ENCODE results near the gene ZNF519. TPM values are rescaled to one million over a fixed set of nuclear protein-coding genes. Genes with fewer than 3 reads are reported as not detected.

ZNF519 gene
- total and polyA plus RNA-seq, 2 donors (not counting 1 experiment from before 2014, with no cell fraction given) = 5.4 to 19.5 TPM

- no peak for TF ChIP-seq EZH2 (IDR thresholded peaks at IDR 0.05; ENCODE audit: borderline replicate concordance, insufficient read depth, low read depth, low read length, poor library complexity, severe bottlenecking)
- TF ChIP-seq, protein P1, sequence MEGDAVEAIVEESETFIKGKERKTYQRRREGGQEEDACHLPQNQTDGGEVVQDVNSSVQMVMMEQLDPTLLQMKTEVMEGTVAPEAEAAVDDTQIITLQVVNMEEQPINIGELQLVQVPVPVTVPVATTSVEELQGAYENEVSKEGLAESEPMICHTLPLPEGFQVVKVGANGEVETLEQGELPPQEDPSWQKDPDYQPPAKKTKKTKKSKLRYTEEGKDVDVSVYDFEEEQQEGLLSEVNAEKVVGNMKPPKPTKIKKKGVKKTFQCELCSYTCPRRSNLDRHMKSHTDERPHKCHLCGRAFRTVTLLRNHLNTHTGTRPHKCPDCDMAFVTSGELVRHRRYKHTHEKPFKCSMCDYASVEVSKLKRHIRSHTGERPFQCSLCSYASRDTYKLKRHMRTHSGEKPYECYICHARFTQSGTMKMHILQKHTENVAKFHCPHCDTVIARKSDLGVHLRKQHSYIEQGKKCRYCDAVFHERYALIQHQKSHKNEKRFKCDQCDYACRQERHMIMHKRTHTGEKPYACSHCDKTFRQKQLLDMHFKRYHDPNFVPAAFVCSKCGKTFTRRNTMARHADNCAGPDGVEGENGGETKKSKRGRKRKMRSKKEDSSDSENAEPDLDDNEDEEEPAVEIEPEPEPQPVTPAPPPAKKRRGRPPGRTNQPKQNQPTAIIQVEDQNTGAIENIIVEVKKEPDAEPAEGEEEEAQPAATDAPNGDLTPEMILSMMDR (IDR thresholded peaks at IDR 0.05) = no peak
- H3K79me2 ChIP-seq (ENCODE audit: control insufficient read depth, insufficient read depth, low read length) = no peaks in the 10 kb centered on the region
- H3K36me3 ChIP-seq (replicated peaks in 1 of 2; ENCODE audit: control extremely low read depth in 1 of 2, control insufficient read depth in 1 of 2, extremely low read depth in 1 of 2, insufficient read depth in 2 of 2, low read length in 1 of 2) = no peaks in the 10 kb centered on the region
- H3K27ac Mint-ChIP-seq = no peak overlapping the region
- no peaks in the 10 kb centered on the region for H3K9me3 ChIP-seq (ENCODE audit: control extremely low read depth in 1 of 3, control insufficient read depth in 2 of 3, insufficient read depth in 1 of 3, low read length in 2 of 3)
- intact Hi-C loops (cut with micrococcal nuclease) = loop anchor here (2.0 kb wide), 1 partner anchor 273 kb away; no protein-coding TSS in a partner anchor
- H3K4me3 ChIP-seq (ENCODE audit: control extremely low read depth in 1 of 5, extremely low read depth in 1 of 5, insufficient read depth in 1 of 5, low read depth in 2 of 5, low read length in 4 of 5) = no peak overlapping the region
- WGBS (ENCODE audit: insufficient coverage) = 96% methylated on average over 9 of the region's 9 CpGs
- DNase-seq (no peak), ATAC-seq (ENCODE audit: low read depth) (no peak)
- H3K4me3 Mint-ChIP-seq = no peak overlapping the region
- H3K27me3 Mint-ChIP-seq = no peaks in the 10 kb centered on the region
- no peak overlapping the region for H3K9ac ChIP-seq (ENCODE audit: low read length)
- ChIA-PET POLR2A (no interaction called here), CTCF (interaction anchor here (1.2 to 3.2 kb wide), 3 partner anchors 262 to 273 kb away, joined by 3 to 20 read pairs (median 12); partner anchors contain the start of gene MC5R)
- H3K27ac ChIP-seq (ENCODE audit: low read length in 2 of 2) = no peak overlapping the region
- no peaks in the 10 kb centered on the region for H3K9me3 Mint-ChIP-seq (ENCODE audit: insufficient read depth)
- H3K27me3 ChIP-seq (replicated peaks in 1 of 4; ENCODE audit: control extremely low read depth in 1 of 4, control insufficient read depth in 3 of 4, insufficient read depth in 4 of 4, low read length in 3 of 4) = no peaks in the 10 kb centered on the region
- no peak overlapping the region for H2AFZ ChIP-seq (ENCODE audit: insufficient read depth, low read depth, low read length, poor library complexity, severe bottlenecking)
- H3K4me1 Mint-ChIP-seq = no peaks in the 10 kb centered on the region
- H3K4me2 ChIP-seq (replicated peaks; ENCODE audit: low read depth, low read length, poor library complexity, severe bottlenecking) = no peak overlapping the region
- H4K20me1 ChIP-seq (ENCODE audit: control insufficient read depth, insufficient read depth, low read length, poor library complexity, severe bottlenecking) = no peaks in the 10 kb centered on the region
- no peaks in the 10 kb centered on the region for H3K4me1 ChIP-seq (ENCODE audit: control insufficient read depth in 2 of 2, insufficient read depth in 2 of 2, low read length in 2 of 2)
These were observed 46.3 kb downstream of the ZNF519 start for GRCh38 chr18:14085770-14086457.

DNA sequence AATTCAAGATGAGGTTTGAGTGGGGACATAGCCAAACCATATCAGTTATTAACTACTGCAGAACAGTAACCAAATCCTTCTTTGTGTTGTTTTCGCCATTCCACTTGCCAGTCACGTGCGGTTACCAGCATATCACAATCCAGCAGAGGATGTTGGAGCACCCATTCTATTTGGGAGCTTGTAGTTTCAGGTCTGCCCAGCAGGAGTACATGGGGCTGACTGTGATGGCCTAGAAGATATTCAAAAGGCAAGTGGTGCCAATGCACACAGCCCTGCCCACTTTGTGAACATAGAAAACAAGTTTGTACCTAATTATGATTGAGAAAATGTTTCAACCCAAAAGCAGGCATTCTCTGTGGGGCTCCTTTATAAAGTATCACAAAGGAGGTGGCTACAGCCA lies 57.0 kb downstream of the ZNF519 start:
- intact Hi-C loops (cut with micrococcal nuclease) = no loop called here
- no peak for TF ChIP-seq EZH2 (IDR thresholded peaks at IDR 0.05; ENCODE audit: borderline replicate concordance, insufficient read depth, low read depth, low read length, poor library complexity, severe bottlenecking)
- TF ChIP-seq, protein P1 (IDR thresholded peaks at IDR 0.05) = no peak
- H3K4me3 ChIP-seq (ENCODE audit: control extremely low read depth in 1 of 5, extremely low read depth in 1 of 5, insufficient read depth in 1 of 5, low read depth in 2 of 5, low read length in 4 of 5) = no peak overlapping the region
- H3K27ac ChIP-seq (ENCODE audit: low read length in 2 of 2) = no peak overlapping the region
- no peaks in the 10 kb centered on the region for H3K27me3 ChIP-seq (replicated peaks in 1 of 4; ENCODE audit: control extremely low read depth in 1 of 4, control insufficient read depth in 3 of 4, insufficient read depth in 4 of 4, low read length in 3 of 4)
- no peak overlapping the region for H3K4me2 ChIP-seq (replicated peaks; ENCODE audit: low read depth, low read length, poor library complexity, severe bottlenecking)
- ChIA-PET POLR2A (no interaction called here), CTCF (no interaction called here)
- H3K9ac ChIP-seq (ENCODE audit: low read length) = no peak overlapping the region
- H3K9me3 ChIP-seq (ENCODE audit: control extremely low read depth in 1 of 3, control insufficient read depth in 2 of 3, insufficient read depth in 1 of 3, low read length in 2 of 3) = no peaks in the 10 kb centered on the region
- Mint-ChIP-seq H3K9me3 (ENCODE audit: insufficient read depth) (no peaks in the 10 kb centered on the region), H3K4me3 (no peak overlapping the region), H3K27me3 (no peaks in the 10 kb centered on the region), H3K4me1 (no peaks in the 10 kb centered on the region), H3K27ac (no peak overlapping the region)
- 100% methylated on average over 3 of the region's 3 CpGs for WGBS (ENCODE audit: insufficient coverage)
- H3K36me3 ChIP-seq (replicated peaks in 1 of 2; ENCODE audit: control extremely low read depth in 1 of 2, control insufficient read depth in 1 of 2, extremely low read depth in 1 of 2, insufficient read depth in 2 of 2, low read length in 1 of 2) = no peaks in the 10 kb centered on the region
- H4K20me1 ChIP-seq (ENCODE audit: control insufficient read depth, insufficient read depth, low read length, poor library complexity, severe bottlenecking) = no peaks in the 10 kb centered on the region
- DNase-seq = no peak
- no peaks in the 10 kb centered on the region for H3K79me2 ChIP-seq (ENCODE audit: control insufficient read depth, insufficient read depth, low read length)
- ATAC-seq (ENCODE audit: low read depth) = no peak
- H2AFZ ChIP-seq (ENCODE audit: insufficient read depth, low read depth, low read length, poor library complexity, severe bottlenecking) = no peak overlapping the region
- no peaks in the 10 kb centered on the region for H3K4me1 ChIP-seq (ENCODE audit: control insufficient read depth in 2 of 2, insufficient read depth in 2 of 2, low read length in 2 of 2)
